Activated CD4-positive, alpha-beta T cell treated with anti-CD3 and anti-CD28 coated beads, Interleukin-2, Interleukin-6, amounts not matched to agents 100 ng/mL and 50 ng/mL, durations not matched to agents 16 hours and 8 hours (primary cell): ENCODE data around the gene DCDC2.

Source experiments
- DNase-seq: peaks from one replicate; pipeline ENCODE4 v3.0.0-alpha.2; 2020

DCDC2 gene

DNA sequence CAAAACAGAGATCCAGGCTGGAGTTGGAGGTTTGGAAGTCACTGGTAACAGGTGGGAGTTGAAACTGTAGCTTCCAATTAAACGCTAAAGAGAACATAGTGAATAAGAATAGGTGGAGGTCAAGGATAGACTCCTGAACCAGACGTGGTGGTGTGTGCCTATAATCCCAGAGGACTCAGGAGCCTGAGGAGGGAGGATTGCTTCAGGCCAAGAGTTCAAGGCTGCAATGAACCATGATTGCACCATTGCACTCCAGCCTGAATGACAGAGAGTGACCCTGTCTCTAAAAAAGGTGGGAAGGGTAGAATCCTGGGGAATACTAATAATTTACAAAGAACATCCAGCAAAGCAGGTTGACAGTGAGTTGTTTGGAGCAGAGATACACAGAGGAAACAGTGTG lies 218.2 kb downstream of the DCDC2 start:
- DNase-seq, result no peak

DNA sequence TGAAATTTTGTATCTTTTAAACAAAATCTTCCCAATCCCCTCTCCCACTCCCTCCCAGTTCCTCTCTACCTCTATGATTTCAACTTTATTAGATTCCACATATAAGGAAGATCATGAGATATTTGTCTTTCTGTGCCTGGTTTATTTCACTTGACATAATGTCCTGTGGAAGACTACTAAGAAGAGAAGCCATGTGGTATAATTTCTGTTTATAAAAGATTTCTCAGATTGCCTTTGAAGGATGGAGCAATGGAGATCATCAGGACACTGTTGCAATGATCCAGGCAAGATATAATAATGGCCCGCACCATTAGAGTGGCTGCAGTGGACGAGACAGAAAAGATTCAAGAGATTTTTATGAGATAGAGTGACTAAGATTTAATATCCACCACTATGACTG lies 218.8 kb downstream of the DCDC2 start:
- no peak for DNase-seq

DNA sequence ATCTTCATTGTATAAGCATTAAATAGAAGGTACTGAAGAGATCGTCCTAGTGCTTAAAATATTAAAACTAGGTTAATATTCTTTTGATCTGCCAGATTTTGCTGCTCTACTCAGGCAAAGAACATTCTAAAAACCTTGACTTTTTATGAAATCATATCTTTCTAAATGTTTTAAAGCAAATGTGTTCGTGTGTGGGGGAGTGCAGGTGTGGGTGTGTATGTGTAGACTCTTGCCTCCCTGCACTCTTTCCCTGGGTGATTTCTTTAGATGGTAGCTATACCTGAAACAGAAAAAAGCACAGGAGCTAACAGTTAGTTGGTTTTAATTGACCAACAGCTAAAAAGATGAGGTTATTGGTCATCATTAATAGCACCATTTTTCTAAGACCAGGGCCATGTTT lies 226.1 kb downstream of the DCDC2 start:
- no peak for DNase-seq

DNA sequence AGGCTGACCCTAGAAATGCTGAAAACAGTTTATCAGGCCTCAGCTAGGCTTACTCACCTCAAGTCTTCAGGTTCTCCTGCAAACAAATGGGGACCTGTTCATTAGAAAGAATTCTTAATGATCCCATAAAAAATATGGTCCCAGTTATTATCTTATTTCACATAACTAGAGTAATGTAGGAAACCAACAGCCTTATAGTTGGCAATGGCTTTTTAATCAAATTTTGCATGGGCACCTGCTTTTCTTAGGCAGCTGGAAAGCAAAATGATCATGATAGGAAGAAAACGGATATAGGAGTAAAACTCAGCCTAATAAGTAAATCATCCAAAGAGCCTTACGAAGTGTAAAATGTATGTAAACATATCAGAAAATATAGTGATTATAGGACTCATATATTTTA lies 230.5 kb downstream of the DCDC2 start:
- DNase-seq, result no peak

DNA sequence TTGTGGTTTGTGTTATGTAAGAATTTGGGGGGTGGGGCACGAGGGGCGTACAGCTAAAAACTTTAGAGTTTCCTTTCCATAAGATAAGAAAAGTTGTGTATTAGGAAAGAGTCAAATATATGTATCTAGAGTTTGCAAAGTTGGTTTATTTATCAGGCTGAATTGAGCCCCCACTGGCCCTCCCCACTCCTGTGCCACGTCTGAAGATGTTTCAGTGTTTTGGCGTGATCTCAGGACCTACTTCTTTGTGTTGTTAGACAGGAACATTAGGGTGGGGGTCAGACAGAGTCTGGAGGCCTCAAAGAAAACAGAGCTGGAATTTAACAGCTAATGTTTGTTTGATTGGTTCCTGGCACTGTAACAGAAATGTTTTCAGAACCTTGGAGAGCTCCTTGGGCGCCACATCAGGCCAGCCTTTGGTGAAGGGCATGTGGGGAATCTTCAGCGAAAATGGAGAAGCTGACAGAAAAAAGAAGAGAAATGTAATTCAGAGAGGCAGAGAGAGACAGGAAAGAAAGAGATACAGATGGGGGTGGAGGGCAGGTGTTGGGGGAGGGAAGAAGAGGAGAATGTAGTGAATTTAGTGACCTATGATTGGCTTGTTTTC lies 231.2 kb downstream of the DCDC2 start:
- DNase-seq, result peak; percentile 42

DNA sequence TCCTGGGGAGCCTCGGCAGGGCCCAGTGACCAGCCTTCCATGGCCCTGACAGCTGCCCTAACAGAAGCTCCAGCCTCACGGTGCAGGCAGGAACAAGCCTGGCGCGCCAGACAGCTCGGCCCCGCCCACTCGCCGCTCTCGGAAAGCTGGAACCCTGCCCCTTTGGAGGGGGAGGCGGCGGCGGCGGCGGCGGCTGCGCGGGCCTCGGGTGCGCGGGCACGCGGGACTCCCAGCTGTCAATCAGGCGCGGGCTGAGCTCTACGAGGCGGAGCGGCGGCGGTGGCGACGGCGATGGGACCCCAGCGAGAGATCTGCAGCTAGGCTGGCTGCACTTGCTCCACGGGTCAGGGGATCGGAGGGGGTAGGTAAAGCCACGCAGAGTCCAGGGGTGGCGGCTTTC lies 231.9 kb downstream of the DCDC2 start, which contains the start of gene NRSN1:
Gene NRSN1, plus strand, starts transcription at position 236 of the 400 bp plus-strand sequence. CDS start 8,113 bp downstream, outside the sequence.
- peak; percentile 3 for DNase-seq

DNA sequence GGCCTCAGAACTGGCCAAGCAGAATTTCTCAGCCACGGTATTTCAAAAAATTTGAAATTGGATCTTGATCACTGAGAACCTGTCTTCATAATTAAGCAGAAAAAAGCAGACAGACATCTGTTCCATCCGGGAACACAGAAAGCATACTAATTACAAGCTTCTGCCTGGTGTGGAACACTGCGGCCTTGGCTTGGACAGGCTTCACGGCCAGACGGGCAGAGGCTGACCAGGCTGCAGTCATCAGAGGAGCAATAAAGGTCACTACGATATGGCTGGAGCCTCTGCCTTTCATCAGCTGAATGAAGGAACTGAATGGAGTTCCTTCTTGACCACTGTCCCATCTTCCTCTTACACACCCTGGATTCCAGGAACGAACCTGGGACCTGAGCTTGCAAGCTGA lies 235.7 kb downstream of the DCDC2 start:
- no peak for DNase-seq
